Subcutaneous adipose tissue (tissue), 4 donors: Measurements from ENCODE around the gene NEGR1. TPM values are rescaled to one million over a fixed set of nuclear protein-coding genes. Genes with fewer than 3 reads are reported as not detected.

ENCODE experiments used
- CTCF ChIP-seq: fragments of 450-650 bp; IDR thresholded peaks from one replicate; pipeline ENCODE4 v1.5.1; 2016; ENCODE audit warnings: low read depth, mild to moderate bottlenecking, control low read depth, antibody characterized with exemption, moderate library complexity
- total RNA-seq, 4 donors: library from RNA; depleted of rRNA; stranded (reverse); fragments of >200 nt; gene quantifications; one replicate each; pipeline ENCODE4 v1.1.0, GENCODE V29; 2016

NEGR1 gene
- total RNA-seq, 4 donors from 2014 or later: 18.6 to 42.9 (median 35.3) TPM

- no peak for TF ChIP-seq CTCF
Measured at GRCh38 chr1:72129869-72130268, 152.5 kb downstream of the NEGR1 start.

GRCh38 chr1:72122099-72122880 lies 160.0 kb downstream of the NEGR1 start:
- TF ChIP-seq CTCF: no peak

GRCh38 chr1:72119491-72119890 lies 162.8 kb downstream of the NEGR1 start:
- TF ChIP-seq CTCF: no peak

GRCh38 chr1:72117621-72118020 lies 164.7 kb downstream of the NEGR1 start:
- TF ChIP-seq CTCF: no peak

GRCh38 chr1:72115290-72115689 lies 167.0 kb downstream of the NEGR1 start:
- no peak for TF ChIP-seq CTCF

- TF ChIP-seq CTCF: no peak
Measured at GRCh38 chr1:72111662-72112061, 170.7 kb downstream of the NEGR1 start.

- no peak for TF ChIP-seq CTCF
Measured at GRCh38 chr1:72109916-72110315, 172.4 kb downstream of the NEGR1 start.
